Measurements from ENCODE around the gene GFPT2.

Gene GFPT2

DNA sequence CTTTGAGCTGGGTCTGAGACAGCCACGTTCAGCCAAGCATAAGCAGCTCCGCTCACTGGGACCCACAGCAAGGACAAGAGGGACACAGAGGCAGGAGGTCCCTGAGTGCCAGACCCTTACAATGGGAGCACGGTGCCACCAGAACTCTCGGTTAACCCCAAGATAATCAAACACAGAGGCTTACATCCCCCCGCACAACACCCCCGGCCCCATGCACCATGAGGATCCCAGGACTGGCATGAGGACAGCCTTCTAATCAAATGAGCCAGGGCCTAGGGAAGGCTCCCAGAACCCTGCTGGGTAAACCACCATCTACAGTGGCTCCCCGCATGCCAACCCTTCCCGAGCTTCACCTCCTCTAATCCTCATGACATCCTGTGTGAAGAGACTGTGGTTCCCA is 7.4 kb downstream of the GFPT2 start:
- H3K9ac ChIP-seq, result no peak overlapping the region
- no peak overlapping the region for H3K27ac ChIP-seq
- H2AFZ ChIP-seq (ENCODE audit: low read depth), result no peak overlapping the region
- no peak overlapping the region for H3K4me3 ChIP-seq (IDR thresholded peaks at IDR 0.05; ENCODE audit: insufficient read depth, low read depth, low read length)
- H3K79me2 ChIP-seq (ENCODE audit: insufficient read depth, low read depth), result no peaks in the 10 kb centered on the region
- H4K20me1 ChIP-seq (ENCODE audit: insufficient read depth), result no peaks in the 10 kb centered on the region
- H3K4me2 ChIP-seq, result no peak overlapping the region
- H3K27me3 ChIP-seq (ENCODE audit: insufficient read depth, low read depth), result no peaks in the 10 kb centered on the region
- TF ChIP-seq, protein P1, sequence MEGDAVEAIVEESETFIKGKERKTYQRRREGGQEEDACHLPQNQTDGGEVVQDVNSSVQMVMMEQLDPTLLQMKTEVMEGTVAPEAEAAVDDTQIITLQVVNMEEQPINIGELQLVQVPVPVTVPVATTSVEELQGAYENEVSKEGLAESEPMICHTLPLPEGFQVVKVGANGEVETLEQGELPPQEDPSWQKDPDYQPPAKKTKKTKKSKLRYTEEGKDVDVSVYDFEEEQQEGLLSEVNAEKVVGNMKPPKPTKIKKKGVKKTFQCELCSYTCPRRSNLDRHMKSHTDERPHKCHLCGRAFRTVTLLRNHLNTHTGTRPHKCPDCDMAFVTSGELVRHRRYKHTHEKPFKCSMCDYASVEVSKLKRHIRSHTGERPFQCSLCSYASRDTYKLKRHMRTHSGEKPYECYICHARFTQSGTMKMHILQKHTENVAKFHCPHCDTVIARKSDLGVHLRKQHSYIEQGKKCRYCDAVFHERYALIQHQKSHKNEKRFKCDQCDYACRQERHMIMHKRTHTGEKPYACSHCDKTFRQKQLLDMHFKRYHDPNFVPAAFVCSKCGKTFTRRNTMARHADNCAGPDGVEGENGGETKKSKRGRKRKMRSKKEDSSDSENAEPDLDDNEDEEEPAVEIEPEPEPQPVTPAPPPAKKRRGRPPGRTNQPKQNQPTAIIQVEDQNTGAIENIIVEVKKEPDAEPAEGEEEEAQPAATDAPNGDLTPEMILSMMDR (conservative IDR thresholded peaks at IDR 0.05; ENCODE audit: low read depth, low read length), result no peak
- no peaks in the 10 kb centered on the region for H3K36me3 ChIP-seq (ENCODE audit: insufficient read depth)
- H3K4me1 ChIP-seq (ENCODE audit: low read depth, poor library complexity, severe bottlenecking), result no peaks in the 10 kb centered on the region

DNA sequence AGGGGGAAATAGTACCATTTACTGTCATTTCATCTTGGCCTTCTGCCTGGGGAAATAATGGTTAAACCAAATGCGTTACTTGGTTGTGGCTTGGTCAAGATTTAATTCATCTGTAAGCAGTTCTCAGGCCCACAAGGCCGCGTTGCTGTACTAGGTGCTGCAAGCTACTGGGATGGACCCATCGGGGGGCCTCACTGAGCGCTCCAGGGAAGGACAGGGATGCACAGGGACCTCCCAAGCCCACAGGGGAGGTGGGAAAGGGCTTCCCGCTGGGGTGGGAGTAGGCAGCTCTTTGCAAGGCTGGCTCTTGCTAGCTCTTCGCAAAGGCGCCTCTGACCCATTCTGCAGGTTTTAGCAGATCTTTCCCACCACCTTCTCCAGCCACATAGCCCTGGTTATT is 8.0 kb downstream of the GFPT2 start:
- TF ChIP-seq, protein P1 (conservative IDR thresholded peaks at IDR 0.05; ENCODE audit: low read depth, low read length), result no peak

DNA sequence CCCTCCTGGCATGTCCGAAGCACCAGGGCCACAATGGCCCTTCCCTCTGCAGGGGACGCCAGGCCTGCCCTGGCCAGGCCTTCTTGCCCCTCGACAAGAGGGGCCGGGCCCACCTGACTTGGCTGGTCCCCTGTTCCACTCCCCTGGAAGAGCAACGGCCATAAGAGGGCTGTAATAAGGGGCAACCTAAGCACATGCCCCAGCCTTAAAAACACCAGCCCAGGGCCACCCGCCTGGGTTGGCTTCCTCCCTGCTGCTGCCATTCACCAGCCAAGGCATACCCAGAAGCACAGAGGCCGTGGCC is 8.5 kb downstream of the GFPT2 start:
- Histone ChIP-seq H2AFZ (ENCODE audit: low read depth) (no peak overlapping the region), H3K36me3 (ENCODE audit: insufficient read depth) (no peaks in the 10 kb centered on the region), H3K4me3 (IDR thresholded peaks at IDR 0.05; ENCODE audit: insufficient read depth, low read depth, low read length) (no peak overlapping the region), H4K20me1 (ENCODE audit: insufficient read depth) (no peaks in the 10 kb centered on the region), H3K4me2 (no peak overlapping the region), H3K27ac (no peak overlapping the region), H3K27me3 (ENCODE audit: insufficient read depth, low read depth) (no peaks in the 10 kb centered on the region), H3K4me1 (ENCODE audit: low read depth, poor library complexity, severe bottlenecking) (no peaks in the 10 kb centered on the region), H3K9ac (no peak overlapping the region), H3K79me2 (ENCODE audit: insufficient read depth, low read depth) (no peaks in the 10 kb centered on the region)
- TF ChIP-seq, protein P1 (conservative IDR thresholded peaks at IDR 0.05; ENCODE audit: low read depth, low read length), result no peak

More for the DNA sequence above, 8.0 kb downstream of the GFPT2 start:
- H3K36me3 ChIP-seq (ENCODE audit: insufficient read depth), result no peaks in the 10 kb centered on the region
- no peak overlapping the region for H3K9ac ChIP-seq
- no peaks in the 10 kb centered on the region for H3K4me1 ChIP-seq (ENCODE audit: low read depth, poor library complexity, severe bottlenecking)
- H3K4me2 ChIP-seq, result no peak overlapping the region
- no peak overlapping the region for H3K4me3 ChIP-seq (IDR thresholded peaks at IDR 0.05; ENCODE audit: insufficient read depth, low read depth, low read length)
- no peaks in the 10 kb centered on the region for H4K20me1 ChIP-seq (ENCODE audit: insufficient read depth)
- H3K27me3 ChIP-seq (ENCODE audit: insufficient read depth, low read depth), result no peaks in the 10 kb centered on the region
- no peaks in the 10 kb centered on the region for H3K79me2 ChIP-seq (ENCODE audit: insufficient read depth, low read depth)
- no peak overlapping the region for H3K27ac ChIP-seq
- H2AFZ ChIP-seq (ENCODE audit: low read depth), result no peak overlapping the region

DNA sequence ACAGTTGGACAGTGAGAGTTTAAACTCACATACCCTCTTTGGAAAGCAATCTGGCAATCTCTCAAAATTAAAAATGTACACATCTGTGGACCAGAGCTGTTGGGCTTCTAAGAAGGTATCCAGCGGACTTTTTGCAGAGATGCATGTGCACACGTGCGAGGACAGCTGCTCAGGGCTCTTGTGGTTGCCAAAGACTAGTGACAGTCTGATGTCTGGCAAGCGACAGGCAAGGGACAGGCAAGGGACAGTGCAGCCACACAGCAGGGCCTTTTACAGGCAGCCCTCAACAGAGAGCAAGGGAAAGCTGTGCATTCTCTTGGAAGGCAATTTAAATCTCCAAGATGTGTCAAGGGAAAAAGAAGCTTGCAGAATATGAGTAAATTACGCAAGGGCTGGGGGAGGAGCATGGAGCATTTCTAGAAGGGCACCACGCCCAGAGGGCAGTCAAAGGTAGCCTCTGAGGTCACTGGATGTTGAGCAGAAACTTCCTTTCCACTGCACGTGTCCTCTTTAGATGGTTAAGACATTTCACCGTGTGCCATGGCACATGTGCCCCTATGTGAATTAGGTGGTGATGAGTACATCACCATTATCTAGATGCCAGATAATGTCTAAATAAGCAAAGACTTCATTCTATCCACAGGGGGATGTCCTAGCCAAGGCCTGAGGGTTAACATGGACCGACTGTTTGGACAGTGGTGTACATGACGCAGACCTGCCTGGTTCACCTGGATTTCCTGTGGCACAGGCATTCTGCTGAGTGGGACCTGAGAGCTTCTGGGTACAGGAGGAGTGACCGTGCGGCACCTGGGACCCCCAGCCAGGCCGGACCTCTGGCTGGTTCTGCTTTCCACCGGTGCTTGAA is 9.1 kb downstream of the GFPT2 start:
- Histone ChIP-seq H3K9ac (no peak overlapping the region), H3K27me3 (ENCODE audit: insufficient read depth, low read depth) (no peaks in the 10 kb centered on the region), H3K4me1 (ENCODE audit: low read depth, poor library complexity, severe bottlenecking) (no peaks in the 10 kb centered on the region), H3K4me3 (IDR thresholded peaks at IDR 0.05; ENCODE audit: insufficient read depth, low read depth, low read length) (no peak overlapping the region), H3K36me3 (ENCODE audit: insufficient read depth) (no peaks in the 10 kb centered on the region), H2AFZ (ENCODE audit: low read depth) (no peak overlapping the region), H3K27ac (no peak overlapping the region), H3K79me2 (ENCODE audit: insufficient read depth, low read depth) (no peaks in the 10 kb centered on the region), H4K20me1 (ENCODE audit: insufficient read depth) (no peaks in the 10 kb centered on the region), H3K4me2 (no peak overlapping the region)
- TF ChIP-seq, protein P1 (conservative IDR thresholded peaks at IDR 0.05; ENCODE audit: low read depth, low read length), result no peak

All from KMS-11 (cell line).